GM19351 (cell line): ENCODE measurements around the gene PPP2R5C.
"Not testable (repeated sequence)": the region's sequence is repeated elsewhere in the genome, so short reads cannot be mapped to it uniquely, and the experiment has no call there.

Experiments
- ATAC-seq: cut with Tn5 transposase; IDR thresholded peaks from one replicate; pipeline ENCODE4 v1.9.1; 2021; ENCODE audit warnings: mild to moderate bottlenecking, moderate library complexity; ENCODE audit not compliant: unreplicated experiment

PPP2R5C gene

DNA sequence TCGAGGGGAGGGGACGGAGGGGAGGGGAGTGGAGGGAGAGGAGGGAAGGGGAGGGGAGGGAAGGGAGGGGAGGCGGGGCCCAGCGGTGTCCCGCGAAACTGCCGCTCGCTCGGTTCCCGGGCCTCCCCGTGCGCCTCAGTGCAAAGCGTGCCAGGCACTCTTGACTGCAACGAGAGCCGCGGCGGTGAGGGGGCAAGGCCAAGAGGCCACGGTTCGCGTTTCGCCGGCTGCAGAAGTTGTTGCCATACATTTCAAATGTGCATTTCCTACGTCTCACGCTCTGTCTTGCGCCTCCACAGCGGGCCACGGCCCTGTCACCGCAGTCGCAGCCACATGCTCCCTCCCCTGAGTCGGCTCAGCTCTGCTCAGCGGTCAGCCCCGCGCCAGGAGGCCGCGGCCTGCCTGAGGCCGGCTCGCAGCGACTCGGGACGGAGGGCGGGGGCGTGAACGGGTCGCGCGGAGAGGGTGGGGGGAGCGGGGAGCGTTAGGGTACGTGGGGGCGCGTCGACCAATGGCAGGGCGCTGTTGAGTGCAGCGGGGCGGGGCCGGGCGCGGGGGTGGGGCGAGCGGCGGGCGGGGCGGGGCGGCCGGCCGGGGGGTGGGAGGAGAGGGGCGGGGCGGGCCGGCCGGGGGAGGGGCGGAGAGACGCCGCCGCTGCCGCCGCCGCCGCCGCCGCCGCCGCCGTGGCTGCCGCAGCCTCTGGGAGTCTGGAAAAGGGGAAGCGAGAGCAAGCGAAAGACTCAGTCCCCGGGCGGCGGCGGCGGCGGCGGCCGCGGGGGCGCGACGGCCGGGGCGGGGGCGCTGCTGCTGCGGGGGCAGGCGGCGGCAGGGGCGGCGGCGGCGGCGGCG is at the start of gene PPP2R5C:
PPP2R5C (plus strand) TSS at position 678 of the 849 bp plus-strand sequence. CDS start 185 bp downstream, outside the sequence.
- ATAC-seq: peak; percentile 65

GRCh38 chr14:101711857-101712233 is 49.7 kb upstream of the PPP2R5C start:
- not testable (repeated sequence) for ATAC-seq

DNA sequence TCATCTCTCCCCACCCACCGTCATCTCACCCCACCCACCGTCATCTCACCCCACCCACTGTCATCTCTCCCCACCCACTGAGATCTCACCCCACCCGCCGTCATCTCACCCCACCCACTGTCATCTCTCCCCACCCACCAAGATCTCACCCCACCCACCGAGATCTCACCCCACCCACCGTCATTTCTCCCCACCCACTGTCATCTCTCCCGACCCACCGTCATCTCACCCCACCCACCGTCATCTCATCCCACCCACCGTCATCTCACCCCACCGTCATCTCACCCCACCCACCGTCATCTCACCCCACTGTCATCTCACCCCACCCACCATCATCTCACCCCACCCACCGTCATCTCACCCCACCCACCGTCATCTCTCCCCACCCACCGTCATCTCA is 49.2 kb upstream of the PPP2R5C start:
- not testable (repeated sequence) for ATAC-seq

GRCh38 chr14:101713091-101713490 is 48.4 kb upstream of the PPP2R5C start:
- not testable (repeated sequence) for ATAC-seq

GRCh38 chr14:101713621-101714349 is 47.7 kb upstream of the PPP2R5C start:
- ATAC-seq: no peak

DNA sequence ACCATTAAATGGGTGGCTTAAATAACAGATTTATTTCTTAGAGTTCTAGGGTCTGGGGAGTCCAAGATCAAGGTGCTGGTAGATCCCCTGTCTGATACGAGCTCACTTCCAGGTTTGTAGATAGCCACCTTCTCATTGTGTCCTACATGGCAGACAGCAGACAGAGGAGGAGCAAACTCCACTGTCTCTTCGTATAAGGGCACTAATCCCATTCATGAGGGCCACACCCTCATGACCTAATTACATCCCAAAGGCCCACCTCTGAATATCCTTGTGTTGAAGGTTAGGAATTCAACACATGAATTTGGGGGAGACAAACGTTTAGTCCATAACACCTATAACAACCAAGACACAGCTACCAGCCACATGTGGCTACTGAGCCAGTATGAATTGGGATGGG is 47.1 kb upstream of the PPP2R5C start:
- ATAC-seq: no peak

DNA sequence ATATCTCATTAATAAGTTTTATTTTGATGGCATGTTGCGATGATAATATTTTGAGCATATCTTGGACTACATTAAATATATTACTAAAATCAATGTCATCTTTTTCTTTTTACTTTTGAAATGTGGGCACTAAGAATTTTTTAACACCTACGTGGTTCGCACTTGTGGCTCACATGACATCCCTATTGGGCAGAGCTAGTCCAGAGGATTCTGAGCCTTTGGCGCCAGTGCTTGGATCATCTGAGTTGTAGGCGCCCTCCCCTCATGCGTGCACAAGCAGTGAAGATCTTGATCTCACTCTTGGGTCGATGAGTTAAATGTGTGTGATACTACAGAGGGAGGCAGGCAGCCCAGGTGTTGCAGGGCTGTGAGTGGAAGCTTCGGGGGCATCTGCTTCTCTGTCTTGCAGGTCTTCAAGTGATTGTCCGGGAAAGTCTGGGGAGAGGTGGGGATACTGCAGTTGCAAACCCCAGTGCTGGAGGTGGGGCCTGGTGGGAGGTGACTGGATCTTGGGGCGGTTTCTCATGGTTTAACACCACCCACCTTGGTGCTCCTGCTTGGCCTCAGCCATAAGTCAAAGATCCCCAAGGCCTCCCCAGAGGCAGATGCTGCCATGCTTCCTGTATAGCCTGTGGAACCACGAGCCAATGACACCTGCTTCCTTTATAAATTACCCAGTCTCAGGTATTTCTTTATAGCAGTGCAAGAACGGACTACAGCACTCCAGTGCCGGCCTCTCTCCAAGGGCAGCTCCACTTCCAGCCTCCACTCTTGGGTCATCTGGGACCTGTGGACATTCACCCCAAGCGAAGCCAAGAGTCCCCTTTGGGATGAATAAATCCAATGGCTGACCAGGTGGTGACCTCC is 46.1 kb upstream of the PPP2R5C start:
- ATAC-seq: no peak

GRCh38 chr14:101716077-101716950 is 45.2 kb upstream of the PPP2R5C start:
- no peak for ATAC-seq

- no peak for ATAC-seq
These were observed 44.4 kb upstream of the PPP2R5C start for GRCh38 chr14:101716956-101717662.

GRCh38 chr14:101717663-101718490 is 43.6 kb upstream of the PPP2R5C start:
- ATAC-seq: no peak

- ATAC-seq: no peak
These were observed 42.4 kb upstream of the PPP2R5C start for GRCh38 chr14:101719045-101719645.

DNA sequence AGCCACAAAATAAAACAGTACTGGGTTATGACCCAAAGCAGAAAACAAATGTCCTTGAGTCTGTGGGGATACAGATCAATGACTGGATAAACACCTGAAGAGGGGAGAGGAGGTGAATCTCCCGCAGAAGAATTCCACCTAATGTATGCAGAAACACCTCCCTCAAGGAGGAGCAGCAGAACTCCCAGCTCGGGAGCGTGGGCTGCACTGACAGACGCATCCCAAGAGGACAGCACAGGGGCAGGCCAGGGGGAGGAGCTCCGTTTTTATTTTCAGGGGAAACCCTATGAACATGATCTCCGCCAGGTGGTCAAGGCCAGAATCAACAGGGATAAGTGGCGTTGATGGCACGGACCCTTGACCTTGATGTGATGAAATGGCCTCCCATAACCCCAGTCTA is 41.8 kb upstream of the PPP2R5C start:
- ATAC-seq: no peak

GRCh38 chr14:101721111-101721510 is 40.4 kb upstream of the PPP2R5C start:
- ATAC-seq: no peak

GRCh38 chr14:101721951-101722661 is 39.4 kb upstream of the PPP2R5C start:
- ATAC-seq: peak; percentile 45

GRCh38 chr14:101723061-101723595 is 38.4 kb upstream of the PPP2R5C start:
- no peak for ATAC-seq

DNA sequence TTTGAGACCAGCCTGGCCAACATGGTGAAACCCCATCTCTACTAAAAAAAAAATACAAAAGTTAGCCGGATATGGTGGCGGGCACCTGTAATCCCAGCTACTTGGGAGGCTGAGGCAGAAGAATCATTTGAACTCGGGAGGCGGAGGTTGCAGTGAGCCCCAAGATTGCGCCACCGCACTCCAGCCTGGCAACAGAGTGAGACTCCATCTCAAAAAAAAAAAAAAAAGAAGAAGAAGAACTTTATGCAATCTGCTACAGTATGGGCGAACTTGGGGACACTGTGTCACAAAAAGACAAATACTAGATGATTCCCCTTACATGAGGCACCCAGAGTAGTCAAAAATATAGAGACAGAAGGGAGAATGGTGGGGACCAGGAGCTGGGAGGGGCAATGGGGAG is 35.9 kb upstream of the PPP2R5C start:
- ATAC-seq: not testable (repeated sequence)

- no peak for ATAC-seq
These were observed 35.1 kb upstream of the PPP2R5C start for GRCh38 chr14:101726295-101726953.
